GM19351 (cell line): ENCODE results near the gene SPTBN4.
"Not testable (repeated sequence)": the region's sequence is repeated elsewhere in the genome, so short reads cannot be mapped to it uniquely, and the experiment has no call there.

Source experiments
- ATAC-seq: cut with Tn5 transposase; IDR thresholded peaks from one replicate; pipeline ENCODE4 v1.9.1; 2021; ENCODE audit warnings: mild to moderate bottlenecking, moderate library complexity; ENCODE audit not compliant: unreplicated experiment

SPTBN4 gene

GRCh38 chr19:40464059-40465024 is 2.5 kb upstream of the SPTBN4 start:
- ATAC-seq: no peak

GRCh38 chr19:40465025-40465556 is 1.7 kb upstream of the SPTBN4 start:
- ATAC-seq: no peak

GRCh38 chr19:40465557-40466218 is 1.1 kb upstream of the SPTBN4 start, which contains the start of gene BLVRB:
TSS of gene BLVRB (minus strand) at chr19:40465745. CDS start at chr19:40465688, 57 bp downstream.
- peak; percentile 77 for ATAC-seq

- ATAC-seq: peak; percentile 22
Measured at GRCh38 chr19:40466219-40466984, 399 bp upstream of the SPTBN4 start.

- no peak for ATAC-seq
Measured at GRCh38 chr19:40469011-40469410, 2.2 kb downstream of the SPTBN4 start.

GRCh38 chr19:40471111-40471510 is 4.3 kb downstream of the SPTBN4 start:
- no peak for ATAC-seq

- no peak for ATAC-seq
Measured at GRCh38 chr19:40472516-40472915, 5.7 kb downstream of the SPTBN4 start.

- no peak for ATAC-seq
Measured at GRCh38 chr19:40474737-40475136, 7.9 kb downstream of the SPTBN4 start.

- ATAC-seq: not testable (repeated sequence)
Measured at GRCh38 chr19:40475878-40476644, 9.3 kb downstream of the SPTBN4 start.

- ATAC-seq: no peak
Measured at GRCh38 chr19:40486017-40486416, 19.2 kb downstream of the SPTBN4 start.

GRCh38 chr19:40489882-40490230 is 23.1 kb downstream of the SPTBN4 start:
- ATAC-seq: no peak

GRCh38 chr19:40492274-40492673 is 25.5 kb downstream of the SPTBN4 start:
- no peak for ATAC-seq

- ATAC-seq: no peak
Measured at GRCh38 chr19:40493778-40494177, 27.0 kb downstream of the SPTBN4 start.

- no peak for ATAC-seq
Measured at GRCh38 chr19:40494191-40494838, 27.5 kb downstream of the SPTBN4 start.

- no peak for ATAC-seq
Measured at GRCh38 chr19:40497214-40497613, 30.4 kb downstream of the SPTBN4 start.

GRCh38 chr19:40499320-40499719 is 32.5 kb downstream of the SPTBN4 start:
- ATAC-seq: no peak

GRCh38 chr19:40500678-40501530 is 34.1 kb downstream of the SPTBN4 start:
- ATAC-seq: not testable (repeated sequence)

- ATAC-seq: no peak
Measured at GRCh38 chr19:40501599-40501998, 34.8 kb downstream of the SPTBN4 start.

GRCh38 chr19:40502081-40502480 is 35.3 kb downstream of the SPTBN4 start:
- ATAC-seq: no peak
